HFFc6 (cell line): Measurements from ENCODE around the gene CHST5. TPM values are rescaled to one million over a fixed set of nuclear protein-coding genes. Genes with fewer than 3 reads are reported as not detected.
"Not testable (repeated sequence)": the region's sequence is repeated elsewhere in the genome, so short reads cannot be mapped to it uniquely, and the experiment has no call there.

Experiments used
- DNase-seq: peaks from one replicate; pipeline ENCODE4 v3.0.0-alpha.2; 2018
- H3K27ac Mint-ChIP-seq: 2 replicates; pipeline ENCODE4 v1.8.0; 2020; ENCODE audit warnings: mild to moderate bottlenecking, mixed read lengths
- H3K27me3 Mint-ChIP-seq: 2 replicates; pipeline ENCODE4 v1.8.0; 2021; ENCODE audit warnings: mild to moderate bottlenecking, moderate library complexity, mixed read lengths; ENCODE audit not compliant: insufficient read depth
- H3K36me3 Mint-ChIP-seq: 2 replicates; pipeline ENCODE4 v1.8.0; 2021; ENCODE audit warnings: low read depth, mixed read lengths
- H3K4me1 Mint-ChIP-seq: 2 replicates; pipeline ENCODE4 v1.8.0; 2020; ENCODE audit warnings: low read depth, mixed read lengths
- H3K4me3 Mint-ChIP-seq: 2 replicates; pipeline ENCODE4 v1.8.0; 2020; ENCODE audit warnings: mild to moderate bottlenecking, moderate library complexity, mixed read lengths
- H3K9me3 Mint-ChIP-seq: 2 replicates; pipeline ENCODE4 v1.8.0; 2020; ENCODE audit warnings: mild to moderate bottlenecking, mixed read lengths
- total RNA-seq, 6 experiments: library from RNA; stranded (reverse); fragmentation: NEBNext Ultra II Directional; extraction: Animal tissue kit (Norgen Biotek cat#: 25700); gene quantifications; 2 replicates in 1 of 6; 3 replicates in 5 of 6; pipeline ENCODE4 v1.2.3, GENCODE V29; 2021
- TF ChIP-seq, protein P1 (sequence below): fragments of 200-600 bp; sonication (generic); IDR thresholded peaks from 2 replicates; pipeline ENCODE4 v1.5.0; 2021; ENCODE audit warnings: antibody characterized with exemption, mild to moderate bottlenecking

The CHST5 gene
- total RNA-seq, 6 experiments from 2014 or later: not detected

DNA sequence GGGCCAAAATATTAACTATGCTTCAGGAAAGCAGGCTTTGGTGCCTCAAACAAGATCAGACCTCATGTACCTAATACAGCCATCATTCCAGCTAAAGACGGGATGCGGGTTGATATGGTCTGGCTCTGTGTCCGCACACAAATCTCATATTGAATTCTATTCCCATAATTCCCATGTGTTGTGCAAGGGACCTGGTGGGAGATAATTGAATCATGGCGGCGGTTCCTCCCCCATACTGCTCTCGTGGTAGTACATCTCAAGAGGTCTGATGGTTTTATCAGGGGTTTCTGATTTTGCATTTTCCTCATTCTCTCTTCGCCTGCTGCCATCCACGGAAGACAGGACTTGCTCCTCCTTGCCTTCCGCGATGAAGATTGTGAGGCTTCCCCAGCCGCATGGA, 21.6 kb downstream of the CHST5 start:
- DNase-seq: no peak
- Mint-ChIP-seq H3K27ac (no peak overlapping the region), H3K4me1 (peaks cover 12% of the 10 kb centered on the region), H3K9me3 (no peaks in the 10 kb centered on the region), H3K27me3 (peaks cover 4% of the 10 kb centered on the region; the same call in 1 of the 2 replicates), H3K36me3 (no peaks in the 10 kb centered on the region), H3K4me3 (no peak overlapping the region)
- TF ChIP-seq, protein P1, sequence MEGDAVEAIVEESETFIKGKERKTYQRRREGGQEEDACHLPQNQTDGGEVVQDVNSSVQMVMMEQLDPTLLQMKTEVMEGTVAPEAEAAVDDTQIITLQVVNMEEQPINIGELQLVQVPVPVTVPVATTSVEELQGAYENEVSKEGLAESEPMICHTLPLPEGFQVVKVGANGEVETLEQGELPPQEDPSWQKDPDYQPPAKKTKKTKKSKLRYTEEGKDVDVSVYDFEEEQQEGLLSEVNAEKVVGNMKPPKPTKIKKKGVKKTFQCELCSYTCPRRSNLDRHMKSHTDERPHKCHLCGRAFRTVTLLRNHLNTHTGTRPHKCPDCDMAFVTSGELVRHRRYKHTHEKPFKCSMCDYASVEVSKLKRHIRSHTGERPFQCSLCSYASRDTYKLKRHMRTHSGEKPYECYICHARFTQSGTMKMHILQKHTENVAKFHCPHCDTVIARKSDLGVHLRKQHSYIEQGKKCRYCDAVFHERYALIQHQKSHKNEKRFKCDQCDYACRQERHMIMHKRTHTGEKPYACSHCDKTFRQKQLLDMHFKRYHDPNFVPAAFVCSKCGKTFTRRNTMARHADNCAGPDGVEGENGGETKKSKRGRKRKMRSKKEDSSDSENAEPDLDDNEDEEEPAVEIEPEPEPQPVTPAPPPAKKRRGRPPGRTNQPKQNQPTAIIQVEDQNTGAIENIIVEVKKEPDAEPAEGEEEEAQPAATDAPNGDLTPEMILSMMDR: no peak

DNA sequence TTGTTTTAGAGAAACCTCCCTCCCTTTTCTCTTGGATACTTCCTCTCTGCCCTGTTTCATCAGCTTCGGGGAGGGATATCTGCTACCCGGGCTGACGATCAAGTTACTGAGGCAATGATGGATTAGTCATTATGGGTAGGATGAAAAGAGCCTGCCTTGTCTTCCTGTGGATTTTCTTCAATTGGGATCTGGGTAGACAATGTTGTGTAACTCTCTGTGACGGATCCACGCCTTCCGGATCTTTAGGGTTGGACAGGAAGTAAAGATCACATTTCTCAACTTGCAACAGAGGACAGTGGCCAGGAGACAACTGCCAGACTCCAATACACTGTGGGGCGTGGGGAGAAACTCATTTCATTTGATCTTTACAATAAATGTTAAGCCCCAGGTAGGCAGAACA, 29.3 kb downstream of the CHST5 start:
- Mint-ChIP-seq H3K9me3 (no peaks in the 10 kb centered on the region), H3K4me3 (peak overlapping the region; percentile 54), H3K4me1 (peaks cover 21% of the 10 kb centered on the region), H3K36me3 (no peaks in the 10 kb centered on the region), H3K27ac (peak overlapping the region; percentile 76), H3K27me3 (peaks cover 6% of the 10 kb centered on the region)
- DNase-seq: peak; percentile 77
- TF ChIP-seq, protein P1: no peak

DNA sequence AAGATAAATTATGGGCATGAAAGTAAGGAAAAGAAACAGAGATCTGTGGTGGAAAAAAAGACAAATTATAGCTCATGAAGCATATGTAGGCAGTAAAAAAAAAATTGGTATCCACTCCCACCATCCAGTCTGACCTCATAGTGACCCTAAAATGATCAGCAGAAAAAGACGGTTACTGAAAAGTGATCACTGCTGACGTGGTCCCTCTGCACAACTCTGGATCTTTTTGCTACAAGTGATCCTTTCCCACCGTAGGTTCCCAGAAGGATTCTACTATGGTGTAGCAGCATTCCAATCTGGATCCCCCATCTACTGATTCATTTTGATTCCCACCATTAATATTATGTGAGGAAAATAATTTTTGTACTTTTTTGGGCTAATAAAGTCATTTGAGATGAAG, 29.8 kb downstream of the CHST5 start:
- no peaks in the 10 kb centered on the region for H3K36me3 Mint-ChIP-seq
- H3K4me1 Mint-ChIP-seq: peaks cover 23% of the 10 kb centered on the region
- DNase-seq: no peak
- H3K4me3 Mint-ChIP-seq: peak overlapping the region; percentile 54
- TF ChIP-seq, protein P1: no peak
- peak overlapping the region; percentile 76; the same call in 1 of the 2 replicates for H3K27ac Mint-ChIP-seq
- no peaks in the 10 kb centered on the region for H3K9me3 Mint-ChIP-seq
- H3K27me3 Mint-ChIP-seq: peaks cover 6% of the 10 kb centered on the region

DNA sequence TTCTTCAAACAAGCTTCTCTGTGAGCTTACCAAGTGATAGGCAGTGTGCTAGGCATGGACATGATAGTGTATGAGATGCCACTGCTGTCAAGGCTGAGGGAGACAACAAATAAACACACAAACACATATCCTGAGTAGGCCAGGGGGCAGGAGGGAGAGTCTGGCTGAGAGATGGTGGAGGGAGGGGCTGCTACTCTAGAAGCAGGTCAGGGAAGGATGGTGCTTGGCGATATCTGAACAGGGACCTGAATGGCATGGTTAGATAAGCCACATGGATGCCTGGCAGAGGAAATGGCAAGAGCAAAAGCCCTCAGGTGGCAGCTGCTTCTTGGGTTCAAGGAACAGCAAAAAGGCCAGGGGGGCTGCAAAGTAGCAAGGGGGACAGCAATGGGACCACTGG, 32.1 kb downstream of the CHST5 start:
- Mint-ChIP-seq H3K4me1 (peaks cover 23% of the 10 kb centered on the region), H3K27me3 (peaks cover 4% of the 10 kb centered on the region), H3K9me3 (no peaks in the 10 kb centered on the region), H3K36me3 (no peaks in the 10 kb centered on the region), H3K4me3 (no peak overlapping the region), H3K27ac (no peak overlapping the region)
- TF ChIP-seq, protein P1: no peak
- DNase-seq: no peak

DNA sequence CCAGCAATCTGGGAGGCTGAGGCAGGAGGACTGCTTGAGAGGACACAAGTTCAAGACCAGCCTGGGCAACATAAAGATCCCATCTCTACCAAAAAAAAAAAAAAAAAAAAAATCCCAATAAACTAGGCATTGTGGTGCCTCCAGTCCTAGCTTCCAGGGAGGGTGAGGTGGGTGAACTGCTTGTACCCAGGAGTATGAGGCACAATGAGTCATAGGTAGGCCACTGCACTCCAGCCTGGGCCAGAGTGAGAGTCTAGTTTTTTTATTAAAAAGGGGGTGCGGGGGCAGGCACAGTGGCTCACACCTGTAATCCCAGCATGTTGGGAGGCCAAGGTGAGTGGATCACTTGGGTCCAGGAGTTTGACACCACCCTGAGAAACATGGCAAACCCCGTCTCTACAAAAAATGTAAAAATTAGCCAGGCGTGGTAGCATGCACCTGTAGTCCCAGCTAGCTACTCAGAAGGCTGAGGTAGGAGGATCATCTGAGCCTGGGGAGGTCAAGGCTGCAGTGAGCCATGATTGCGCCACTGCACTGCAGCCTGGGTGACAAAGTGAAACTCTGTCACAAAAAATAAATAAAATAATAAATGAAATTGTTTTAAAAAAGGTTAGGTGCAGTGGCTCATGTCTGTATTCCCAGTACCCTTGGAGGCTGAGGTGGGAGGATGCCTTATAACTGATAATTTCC, 32.8 kb downstream of the CHST5 start:
- H3K27me3 Mint-ChIP-seq: peaks cover 2% of the 10 kb centered on the region
- TF ChIP-seq, protein P1: no peak
- no peak overlapping the region for H3K27ac Mint-ChIP-seq
- H3K4me1 Mint-ChIP-seq: peaks cover 23% of the 10 kb centered on the region
- no peaks in the 10 kb centered on the region for H3K36me3 Mint-ChIP-seq
- no peak for DNase-seq
- no peak overlapping the region for H3K4me3 Mint-ChIP-seq
- H3K9me3 Mint-ChIP-seq: no peaks in the 10 kb centered on the region

DNA sequence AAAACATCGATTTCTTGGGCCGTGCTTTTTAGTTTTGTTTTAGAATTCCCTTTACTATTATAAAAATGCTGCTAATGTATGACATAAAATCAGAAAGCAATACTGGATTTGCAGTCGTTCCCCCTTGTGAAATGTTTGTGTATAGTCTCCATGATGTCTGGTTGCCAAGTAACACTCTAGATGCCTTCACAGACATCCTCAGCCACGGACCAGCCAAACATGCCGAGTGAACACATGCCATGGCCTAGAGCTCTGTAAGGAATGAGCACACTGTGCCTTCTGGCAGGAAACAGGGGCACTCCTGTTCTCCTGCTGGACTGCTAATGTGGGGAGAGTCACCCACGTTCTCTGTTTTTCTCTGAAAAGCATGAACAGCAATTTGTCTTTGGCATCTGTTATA, 34.1 kb downstream of the CHST5 start:
- DNase-seq: peak; percentile 76
- not testable (repeated sequence) for H3K9me3 Mint-ChIP-seq, H3K36me3 Mint-ChIP-seq, H3K27me3 Mint-ChIP-seq
- peak overlapping the region; percentile 58 for H3K4me3 Mint-ChIP-seq
- peak overlapping the region; percentile 37; the same call in 1 of the 2 replicates for H3K27ac Mint-ChIP-seq
- peaks cover 21% of the 10 kb centered on the region for H3K4me1 Mint-ChIP-seq
